ENCODE measurements around the gene TENM4.

The TENM4 gene

GRCh38 chr11:78935398-78936068 is 505.3 kb downstream of the TENM4 start:
- no peak for DNase-seq (ENCODE audit: low spot score)

- no peak for DNase-seq (ENCODE audit: low spot score)
Observed at GRCh38 chr11:78933350-78933749, 507.5 kb downstream of the TENM4 start.

GRCh38 chr11:78932757-78933156 is 508.1 kb downstream of the TENM4 start:
- no peak for DNase-seq (ENCODE audit: low spot score)

- DNase-seq (ENCODE audit: low spot score): no peak
Observed at GRCh38 chr11:78931891-78932290, 508.9 kb downstream of the TENM4 start.

- DNase-seq (ENCODE audit: low spot score): no peak
Observed at GRCh38 chr11:78930810-78931523, 509.9 kb downstream of the TENM4 start.

- DNase-seq (ENCODE audit: low spot score): no peak
Observed at GRCh38 chr11:78929906-78930220, 511.0 kb downstream of the TENM4 start.

GRCh38 chr11:78929207-78929905 is 511.5 kb downstream of the TENM4 start:
- no peak for DNase-seq (ENCODE audit: low spot score)

- DNase-seq (ENCODE audit: low spot score): no peak
Observed at GRCh38 chr11:78927511-78927910, 513.3 kb downstream of the TENM4 start.

GRCh38 chr11:78926633-78927338 is 514.0 kb downstream of the TENM4 start:
- DNase-seq (ENCODE audit: low spot score): no peak

GRCh38 chr11:78925387-78925786 is 515.4 kb downstream of the TENM4 start:
- no peak for DNase-seq (ENCODE audit: low spot score)

GRCh38 chr11:78922859-78923625 is 517.8 kb downstream of the TENM4 start:
- no peak for DNase-seq (ENCODE audit: low spot score)

- DNase-seq (ENCODE audit: low spot score): no peak
Observed at GRCh38 chr11:78921509-78921908, 519.3 kb downstream of the TENM4 start.

GRCh38 chr11:78920329-78920728 is 520.5 kb downstream of the TENM4 start:
- DNase-seq (ENCODE audit: low spot score): no peak

- no peak for DNase-seq (ENCODE audit: low spot score)
Observed at GRCh38 chr11:78916759-78917158, 524.1 kb downstream of the TENM4 start.

- DNase-seq (ENCODE audit: low spot score): no peak
Observed at GRCh38 chr11:78914503-78914902, 526.3 kb downstream of the TENM4 start.

- no peak for DNase-seq (ENCODE audit: low spot score)
Observed at GRCh38 chr11:78912778-78913177, 528.1 kb downstream of the TENM4 start.

GRCh38 chr11:78910322-78910721 is 530.5 kb downstream of the TENM4 start:
- DNase-seq (ENCODE audit: low spot score): no peak

- no peak for DNase-seq (ENCODE audit: low spot score)
Observed at GRCh38 chr11:78909386-78909785, 531.4 kb downstream of the TENM4 start.

- DNase-seq (ENCODE audit: low spot score): no peak
Observed at GRCh38 chr11:78907636-78908035, 533.2 kb downstream of the TENM4 start.

- no peak for DNase-seq (ENCODE audit: low spot score)
Observed at GRCh38 chr11:78906566-78906965, 534.3 kb downstream of the TENM4 start.

- no peak for DNase-seq (ENCODE audit: low spot score)
Observed at GRCh38 chr11:78905756-78906155, 535.1 kb downstream of the TENM4 start.
